22Rv1 (cell line): Measurements from ENCODE around the gene ZNF407.

Experiments
- H3K27ac ChIP-seq: fragments of 450-650 bp; 2 replicates; pipeline ENCODE4 v1.5.1; 2017
- CTCF ChIP-seq: fragments of 450-650 bp; IDR thresholded peaks from 2 replicates; pipeline ENCODE4 v1.5.1; 2017; ENCODE audit warnings: mild to moderate bottlenecking
- ZFX ChIP-seq: fragments of 450-650 bp; IDR thresholded peaks from 2 replicates; pipeline ENCODE4 v1.6.1; 2017; ENCODE audit warnings: antibody characterized with exemption, borderline replicate concordance

Gene ZNF407

GRCh38 chr18:74587441-74587840 is 10.2 kb upstream of the ZNF407 start:
- no peak for TF ChIP-seq CTCF
- no peak overlapping the region for H3K27ac ChIP-seq

- no peak for TF ChIP-seq ZFX
- TF ChIP-seq CTCF = no peak
- no peak overlapping the region for H3K27ac ChIP-seq
Measured at GRCh38 chr18:74589021-74589420, 8.6 kb upstream of the ZNF407 start.

- H3K27ac ChIP-seq = no peak overlapping the region
- TF ChIP-seq ZFX (no peak), CTCF (no peak)
Measured at GRCh38 chr18:74589811-74590210, 7.9 kb upstream of the ZNF407 start.

- TF ChIP-seq CTCF (no peak), ZFX (no peak)
- H3K27ac ChIP-seq = no peak overlapping the region
Measured at GRCh38 chr18:74590671-74591070, 7.0 kb upstream of the ZNF407 start.

GRCh38 chr18:74595431-74595830 is 2.2 kb upstream of the ZNF407 start:
- H3K27ac ChIP-seq = no peak overlapping the region

GRCh38 chr18:74597034-74597661 is 522 bp upstream of the ZNF407 start:
- H3K27ac ChIP-seq = peak overlapping the region; percentile 88
- TF ChIP-seq CTCF = no peak
- TF ChIP-seq ZFX = peak; percentile 88; the same call in 1 of the 2 replicates

More at GRCh38 chr18:74595431-74595830, 2.2 kb upstream of the ZNF407 start:
- no peak for TF ChIP-seq CTCF
- no peak for TF ChIP-seq ZFX

GRCh38 chr18:74598350-74599001 is 806 bp downstream of the ZNF407 start:
- H3K27ac ChIP-seq = peak overlapping the region; percentile 88
- no peak for TF ChIP-seq ZFX
- peak; percentile 21 for TF ChIP-seq CTCF
